ENCODE data around the gene SEMA7A.
A peak's percentile ranks its signal among the peaks of the same experiment; 100 is the strongest.

Gene SEMA7A

GRCh38 chr15:74430510-74430951 lies 3.2 kb downstream of the SEMA7A start:
- DNase-seq (ENCODE audit: low spot score): no peak

DNA sequence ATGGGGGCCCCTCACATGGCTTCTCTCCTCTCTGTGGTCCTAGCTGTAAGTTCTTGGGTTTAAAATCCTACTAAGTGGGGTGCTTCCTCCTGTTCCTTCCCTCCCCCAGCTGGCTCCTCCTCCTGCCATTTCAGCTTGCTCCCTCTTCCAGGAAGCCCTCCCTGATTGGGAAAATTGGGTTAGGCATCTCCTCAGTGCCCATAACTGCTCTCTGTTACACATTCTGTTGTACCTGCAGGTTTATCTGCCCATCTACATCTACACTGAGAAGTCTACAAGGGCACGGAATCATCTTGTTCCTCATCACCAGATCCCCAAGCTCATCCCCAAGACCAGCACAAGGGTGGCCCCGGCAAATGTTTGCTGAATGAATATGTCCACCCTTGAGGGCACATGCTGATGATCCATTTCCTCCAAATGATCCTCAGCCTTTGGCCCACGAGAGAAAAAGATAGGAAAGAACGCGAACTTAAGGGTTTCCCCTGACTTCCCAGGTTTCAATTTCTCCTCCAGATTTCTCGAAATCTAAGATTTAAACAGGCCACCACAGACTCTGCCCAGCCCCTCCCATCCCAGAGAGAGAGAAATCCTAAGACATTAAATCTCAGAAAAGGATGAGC lies 3.9 kb downstream of the SEMA7A start:
- no peak for DNase-seq (ENCODE audit: low spot score)

- no peak for DNase-seq (ENCODE audit: low spot score)
These were observed 4.6 kb downstream of the SEMA7A start for GRCh38 chr15:74428970-74429780.

DNA sequence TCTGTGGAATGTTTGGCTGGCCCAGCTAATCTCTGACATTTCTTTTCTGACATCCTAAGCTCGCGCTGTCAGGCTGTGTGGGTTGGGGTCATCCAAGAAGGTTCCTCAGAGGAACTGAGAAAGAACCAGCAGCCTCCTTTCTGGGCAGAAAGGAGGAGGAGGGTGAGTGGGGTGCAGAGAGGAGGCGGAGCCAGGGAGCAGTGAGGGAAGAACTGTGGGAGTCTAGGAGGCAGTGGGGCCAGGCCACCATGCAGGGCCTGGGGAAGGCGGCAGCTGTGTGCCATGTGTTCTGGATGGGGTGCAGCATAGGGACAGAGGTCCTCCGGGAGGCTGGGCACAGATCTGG lies 5.3 kb downstream of the SEMA7A start:
- no peak for DNase-seq (ENCODE audit: low spot score)

GRCh38 chr15:74427607-74428441 lies 5.9 kb downstream of the SEMA7A start:
- DNase-seq (ENCODE audit: low spot score): no peak

GRCh38 chr15:74426404-74427281 lies 7.1 kb downstream of the SEMA7A start:
- no peak for DNase-seq (ENCODE audit: low spot score)

GRCh38 chr15:74425630-74426029 lies 8.1 kb downstream of the SEMA7A start:
- DNase-seq (ENCODE audit: low spot score): no peak

GRCh38 chr15:74424901-74425528 lies 8.7 kb downstream of the SEMA7A start:
- no peak for DNase-seq (ENCODE audit: low spot score)

DNA sequence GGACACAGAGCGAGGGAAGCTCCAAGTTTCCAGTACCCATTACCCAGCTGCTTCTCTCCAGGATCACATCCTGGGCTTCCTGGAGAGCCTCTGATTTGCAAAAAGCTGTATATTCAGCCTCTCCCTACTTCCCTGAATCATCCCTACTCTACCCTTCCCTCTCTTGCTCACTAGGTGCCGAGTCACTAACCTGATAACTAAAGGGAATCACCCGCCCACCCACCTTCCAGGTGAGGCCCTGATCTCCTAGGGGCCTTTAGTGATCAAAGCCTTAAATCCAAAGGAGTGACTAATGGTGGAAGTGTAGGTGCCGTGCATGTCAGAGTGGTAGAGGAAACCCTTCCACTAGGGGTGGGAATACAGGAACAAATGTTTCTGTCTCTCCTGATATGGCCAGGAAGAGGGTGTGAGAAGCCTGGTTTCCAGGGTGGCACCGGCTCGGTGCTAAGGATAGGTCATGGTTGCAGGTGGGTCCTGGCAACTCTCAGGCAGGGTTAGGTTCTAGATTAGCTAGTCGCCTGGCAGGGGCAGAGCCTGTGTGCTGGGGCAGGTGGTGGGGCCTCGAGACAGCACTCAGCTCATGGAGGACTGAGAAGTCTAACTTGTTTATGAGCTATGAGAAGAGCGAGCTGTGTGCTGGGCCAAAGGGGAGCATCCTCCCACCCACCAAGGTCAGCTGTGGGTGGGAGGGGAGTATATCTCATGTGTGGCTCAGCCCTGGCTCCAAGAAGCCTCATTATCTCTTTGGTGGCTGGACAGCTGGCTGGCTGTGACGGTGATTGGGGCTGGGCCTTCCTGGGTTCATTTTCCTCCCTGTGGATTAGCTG lies 10.1 kb downstream of the SEMA7A start:
- no peak for DNase-seq (ENCODE audit: low spot score)

DNA sequence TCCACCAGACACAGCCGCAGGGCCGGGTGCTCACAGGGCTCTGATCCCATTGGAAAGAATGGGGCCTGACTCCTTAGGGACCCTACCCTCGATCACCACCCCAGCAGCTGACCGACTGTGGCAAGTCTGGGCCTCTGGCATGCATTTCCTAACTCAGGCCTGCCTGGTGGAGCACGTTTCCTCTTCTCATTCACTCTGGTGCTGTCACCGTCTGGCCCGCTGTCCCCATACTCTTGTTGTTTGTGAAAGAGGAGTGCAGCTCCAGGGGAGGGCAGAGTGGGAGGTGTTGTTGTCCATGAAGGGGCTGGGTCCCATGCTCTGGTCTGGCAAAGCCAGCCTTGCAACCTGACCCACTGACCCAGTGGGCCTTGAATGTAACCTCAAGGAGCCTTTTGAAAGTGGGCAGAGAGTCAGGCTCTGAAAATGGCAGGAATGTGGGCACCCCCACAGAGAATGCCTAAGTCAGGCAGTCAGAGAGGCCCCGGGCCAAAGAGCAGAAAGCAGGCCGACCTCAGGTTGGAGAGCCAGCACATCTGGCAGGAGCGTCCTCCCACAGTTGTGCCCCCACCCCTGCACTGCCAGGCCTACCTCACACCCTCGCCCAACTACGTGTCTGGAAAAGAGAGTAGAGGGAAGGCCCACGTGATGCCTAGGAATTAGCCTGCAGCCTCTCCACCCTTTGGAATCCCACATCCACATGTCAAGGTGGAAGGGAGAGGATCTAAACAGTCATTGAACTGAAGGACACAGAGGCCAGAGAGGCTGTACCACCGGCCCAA lies 10.9 kb downstream of the SEMA7A start:
- DNase-seq (ENCODE audit: low spot score): peak; percentile 74

- no peak for DNase-seq (ENCODE audit: low spot score)
These were observed 11.5 kb downstream of the SEMA7A start for GRCh38 chr15:74422265-74422651.

DNA sequence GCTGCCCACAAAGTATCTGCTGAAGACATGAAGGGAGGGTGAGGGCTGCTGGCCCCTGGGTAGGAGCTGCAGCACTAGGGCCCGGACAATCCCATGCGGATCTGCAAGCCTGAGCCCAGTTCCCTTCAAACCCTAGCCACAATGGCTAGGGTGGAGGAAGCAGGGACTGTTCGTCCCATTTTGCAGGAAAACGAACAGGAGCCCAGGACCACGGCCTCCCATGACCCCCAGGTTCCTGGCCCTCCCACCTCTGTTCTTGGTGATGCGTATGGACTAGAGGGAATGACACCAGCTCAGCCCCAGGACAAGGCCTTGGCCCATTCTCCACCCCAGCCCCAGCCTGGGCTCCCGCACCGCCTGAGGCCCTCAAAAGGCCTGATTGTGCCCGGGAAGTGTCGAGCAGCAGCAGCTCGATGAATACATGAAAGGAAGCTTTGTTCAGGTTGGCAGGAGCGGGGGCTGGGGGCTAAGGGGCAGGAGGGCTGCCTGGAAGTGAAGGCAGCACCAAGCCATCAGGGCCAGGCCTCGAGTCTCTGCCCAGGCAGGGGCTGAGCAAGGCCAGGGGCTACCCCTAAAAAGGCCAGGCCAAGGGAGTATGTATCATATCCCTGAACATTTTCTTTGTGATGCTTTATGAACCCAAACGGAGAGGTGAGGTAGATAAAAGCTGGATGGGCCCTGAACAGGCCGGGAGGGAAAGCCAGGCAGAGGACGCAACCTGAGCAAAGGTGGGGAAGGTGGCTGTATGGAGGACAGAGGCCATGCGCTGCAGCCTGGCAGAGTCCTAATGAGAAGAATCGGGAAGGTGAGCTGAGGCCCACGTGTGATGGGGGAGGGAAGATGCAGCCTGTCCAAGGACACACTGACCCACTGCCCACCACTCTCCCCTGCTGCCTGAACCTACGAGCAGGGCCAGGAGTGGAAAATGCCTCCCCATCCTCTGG lies 12.2 kb downstream of the SEMA7A start:
- no peak for DNase-seq (ENCODE audit: low spot score)

- DNase-seq (ENCODE audit: low spot score): no peak
These were observed 13.4 kb downstream of the SEMA7A start for GRCh38 chr15:74420193-74420905.

DNA sequence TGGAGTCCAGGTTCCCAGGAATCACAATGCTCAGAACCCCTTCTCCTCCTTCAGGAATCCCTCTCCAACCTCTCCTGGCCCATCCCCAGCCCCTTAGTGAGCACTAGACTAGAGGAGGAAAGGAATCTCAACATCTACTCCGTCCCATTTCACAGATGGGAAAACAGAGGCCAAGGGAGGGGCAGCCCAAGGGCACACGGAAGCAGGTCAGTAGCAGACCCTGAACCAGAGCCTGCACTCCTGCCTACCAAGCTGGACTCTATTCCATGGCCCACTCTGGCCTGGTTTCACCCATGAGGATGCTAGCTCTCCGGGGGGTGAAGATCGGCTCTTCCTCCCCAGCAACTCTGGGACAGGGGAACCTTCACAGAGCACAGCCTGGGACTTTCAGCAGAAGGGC lies 14.3 kb downstream of the SEMA7A start:
- DNase-seq (ENCODE audit: low spot score): no peak

GRCh38 chr15:74418575-74419338 lies 15.0 kb downstream of the SEMA7A start:
- no peak for DNase-seq (ENCODE audit: low spot score)

GRCh38 chr15:74417670-74418069 lies 16.1 kb downstream of the SEMA7A start:
- no peak for DNase-seq (ENCODE audit: low spot score)

GRCh38 chr15:74417225-74417624 lies 16.5 kb downstream of the SEMA7A start:
- DNase-seq (ENCODE audit: low spot score): no peak

Measured in AG08396 (cell line).